Heart right ventricle (tissue), 16 donors: ENCODE results near the gene STIP1. TPM values are rescaled to one million over a fixed set of nuclear protein-coding genes. Genes with fewer than 3 reads are reported as not detected.

Source experiments
- ATAC-seq, 8 donors: fragments of 200-7000 bp; cut with Tn5 transposase; one replicate each; pipeline ENCODE4 v1.9.1; 2020; ENCODE audit warnings: mild to moderate bottlenecking in 8 of 8, moderate library complexity in 8 of 8, moderate number of reproducible peaks in 1 of 8
- DNase-seq, 2 donors: peaks; one replicate each; pipeline ENCODE4 v3.0.0-alpha.2; 2020
- H3K27ac ChIP-seq, 10 donors: fragments of 200-600 bp; sonication (generic) in 2 of 10; one replicate each; pipeline versions ENCODE4 v1.5.0 to v1.8.0; 2020 to 2022; ENCODE audit warnings: mild to moderate bottlenecking in 3 of 10
- H3K27me3 ChIP-seq, 7 donors: fragments of 200-600 bp; one replicate each; pipeline ENCODE4 v1.8.0; 2021 to 2022; ENCODE audit warnings: mild to moderate bottlenecking in 2 of 7
- H3K36me3 ChIP-seq, 9 donors: fragments of 200-600 bp; sonication (generic) in 1 of 9; one replicate each; pipeline versions ENCODE4 v1.5.0 to v1.8.0; 2020 to 2022; ENCODE audit warnings: mild to moderate bottlenecking in 2 of 9
- H3K4me1 ChIP-seq, 9 donors: fragments of 200-600 bp; sonication (generic) in 1 of 9; one replicate each; pipeline versions ENCODE4 v1.5.0 to v1.8.0; 2020 to 2022; ENCODE audit warnings: mild to moderate bottlenecking in 4 of 9
- H3K4me3 ChIP-seq, 10 donors: fragments of 200-600 bp; sonication (generic) in 2 of 10; one replicate each; pipeline versions ENCODE4 v1.5.0 to v1.8.0; 2020 to 2022; ENCODE audit warnings: mild to moderate bottlenecking in 7 of 10, moderate library complexity in 2 of 10
- H3K9me3 ChIP-seq, 11 donors: fragments of 200-600 bp in 10 of 11; sonication (generic) in 2 of 11; one replicate each; pipeline versions ENCODE4 v1.5.0 to v1.8.0; 2013 to 2022; ENCODE audit warnings: mild to moderate bottlenecking in 2 of 11, control low read depth in 1 of 11, moderate library complexity in 1 of 11
- WGBS, 2 donors: extraction: QIAGEN DNeasy Blood & Tissue Kit; methylation state at CpG; one replicate each; pipeline ENCODE4 v1.1.7; 2013; ENCODE audit warnings: inconsistent platforms in 1 of 2; 5-methylcytosine and 5-hydroxymethylcytosine counted together
- intact Hi-C, 10 donors: fragments of 100-400 bp; cut with DNase I; formaldehyde crosslinking; loops; one replicate each; pipeline versions ENCODE4 v1.11.1 to v1.14.2; 2022
- polyA plus RNA-seq, 2 donors: library from polyadenylated mRNA; stranded (reverse); fragments of 200-250 nt; gene quantifications; one replicate each; pipeline ENCODE4 v1.2.3, GENCODE V29; 2013
- total RNA-seq, 10 donors: library from RNA; stranded (reverse); fragmentation: NEBNext Ultra II Directional in 3 of 10; extraction: Animal tissue kit (Norgen Biotek cat#: 25700) in 3 of 10; gene quantifications; one replicate each; pipeline versions ENCODE4 v1.2.1 to v1.2.4, GENCODE V29; 2021 to 2023
- TF ChIP-seq, protein P1 (sequence below), 9 donors: fragments of 200-600 bp; sonication (generic) in 2 of 9; IDR thresholded peaks; one replicate each; pipeline versions ENCODE4 v1.5.0 to v1.8.0; 2021 to 2022; ENCODE audit warnings: antibody characterized with exemption in 9 of 9, mild to moderate bottlenecking in 5 of 9, moderate library complexity in 1 of 9
- donor health status: Arrhythmogenic right ventricular cardiomyopathy.
- donor health status: ischemic (EF 13 %, LVEDD 7.1; RV severe dilation, severe dysfunction).
- donor health status: healthy with polysubstance abuse.
- donor health status: DM: no; HTN: yes; CAD: no.
- donor health status: DM: no; HTN: no; CAD: no.
- donor health status: ischemic (EF 25% LVEDD 6.9; RV normal size, moderate dysfunction).
- donor health status: ischemic (EF 25% LVEDD 5.7; RV mildly dilated, moderate dysfunction).
- donor health status: healthy.
- donor health status: DM: yes; HTN: yes; CAD: no.
- donor health status: Ischemic cardiomyopathy.
- donor health status: ischemic (EF 35%, LVEDD 5.7; RV mildly dilated, moderate dysfunction).
- donor health status: nonischemic (EF 11% LVEDD 7.7; RV severe dilation, severe dysfunction).
- donor health status: DM: yes; HTN: yes; CAD: no.
- donor health status: PGD.
- donor health status: ischemic (EF 29% LVEDD 5.4; RV normal size, mild dysfunction).
- donor health status: nonischemic (EF 23%, LVEDD 6.1; RV moderate dilation, normal function).

STIP1 gene
- total and polyA plus RNA-seq, 12 donors = 55.3 to 144 (median 87.9) TPM

DNA sequence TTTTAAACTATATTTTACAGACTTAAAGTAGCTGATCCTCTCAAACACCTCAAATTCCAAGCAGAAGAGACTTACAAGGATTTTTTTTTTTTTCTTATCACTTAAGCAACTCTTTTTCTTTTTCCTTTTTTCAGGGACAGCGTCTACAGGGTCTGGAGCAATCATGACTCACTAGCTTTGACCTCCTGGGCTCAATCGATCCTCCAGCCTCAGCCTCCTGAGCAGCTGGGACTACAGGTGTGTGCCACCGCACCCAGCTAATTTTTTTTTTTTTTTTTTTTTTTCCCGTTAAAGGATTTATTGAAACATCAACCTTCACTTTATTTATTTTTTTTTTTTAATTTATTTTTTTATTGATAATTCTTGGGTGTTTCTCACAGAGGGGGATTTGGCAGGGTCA, 15.6 kb upstream of the STIP1 start:
- ATAC-seq (no peak), DNase-seq (no peak)
- Histone ChIP-seq H3K27me3 (no peaks in the 10 kb centered on the region), H3K9me3 (peaks cover 0 to 9% (median 0%) of the 10 kb centered on the region in 11 donors), H3K27ac (no peak overlapping the region), H3K4me1 (peaks cover 0 to 11% (median 6%) of the 10 kb centered on the region in 9 donors), H3K36me3 (no peaks in the 10 kb centered on the region), H3K4me3 (no peak overlapping the region)
- intact Hi-C loops = no loop called here
- TF ChIP-seq, protein P1, sequence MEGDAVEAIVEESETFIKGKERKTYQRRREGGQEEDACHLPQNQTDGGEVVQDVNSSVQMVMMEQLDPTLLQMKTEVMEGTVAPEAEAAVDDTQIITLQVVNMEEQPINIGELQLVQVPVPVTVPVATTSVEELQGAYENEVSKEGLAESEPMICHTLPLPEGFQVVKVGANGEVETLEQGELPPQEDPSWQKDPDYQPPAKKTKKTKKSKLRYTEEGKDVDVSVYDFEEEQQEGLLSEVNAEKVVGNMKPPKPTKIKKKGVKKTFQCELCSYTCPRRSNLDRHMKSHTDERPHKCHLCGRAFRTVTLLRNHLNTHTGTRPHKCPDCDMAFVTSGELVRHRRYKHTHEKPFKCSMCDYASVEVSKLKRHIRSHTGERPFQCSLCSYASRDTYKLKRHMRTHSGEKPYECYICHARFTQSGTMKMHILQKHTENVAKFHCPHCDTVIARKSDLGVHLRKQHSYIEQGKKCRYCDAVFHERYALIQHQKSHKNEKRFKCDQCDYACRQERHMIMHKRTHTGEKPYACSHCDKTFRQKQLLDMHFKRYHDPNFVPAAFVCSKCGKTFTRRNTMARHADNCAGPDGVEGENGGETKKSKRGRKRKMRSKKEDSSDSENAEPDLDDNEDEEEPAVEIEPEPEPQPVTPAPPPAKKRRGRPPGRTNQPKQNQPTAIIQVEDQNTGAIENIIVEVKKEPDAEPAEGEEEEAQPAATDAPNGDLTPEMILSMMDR (IDR thresholded peaks at IDR 0.05) = no peak
- 87 to 89% methylated on average over 4 of the region's 4 CpGs for WGBS, 2 donors

- Histone ChIP-seq H3K36me3 (peaks cover 0 to 7% (median 0%) of the 10 kb centered on the region in 9 donors), H3K4me3 (no peak overlapping the region), H3K4me1 (no peaks in the 10 kb centered on the region), H3K9me3 (peaks cover 0 to 9% (median 0%) of the 10 kb centered on the region in 11 donors), H3K27ac (no peak overlapping the region), H3K27me3 (no peaks in the 10 kb centered on the region)
- intact Hi-C loops = no loop called here
- WGBS, 2 donors = 88 to 89% methylated on average over 4 of the region's 4 CpGs
- TF ChIP-seq, protein P1 (IDR thresholded peaks at IDR 0.05) = no peak
- ATAC-seq (no peak), DNase-seq (no peak)
Measured at GRCh38 chr11:64173616-64174355, 12.2 kb upstream of the STIP1 start.

- no peak for DNase-seq
- peaks cover 0 to 9% (median 0%) of the 10 kb centered on the region in 11 donors for H3K9me3 ChIP-seq
Measured at GRCh38 chr11:64176751-64177150, 9.2 kb upstream of the STIP1 start.

GRCh38 chr11:64178203-64178602, 7.8 kb upstream of the STIP1 start:
- H3K27me3 ChIP-seq = no peaks in the 10 kb centered on the region
- DNase-seq = no peak
- no peak overlapping the region for H3K4me3 ChIP-seq
- TF ChIP-seq, protein P1 (IDR thresholded peaks at IDR 0.05) = no peak
- WGBS, 2 donors = 92 to 94% methylated on average over 1 of the region's 1 CpG
- peaks cover 7 to 34% (median 25%) of the 10 kb centered on the region in 9 donors for H3K4me1 ChIP-seq
- ATAC-seq = no peak
- H3K27ac ChIP-seq = no peak overlapping the region
- H3K36me3 ChIP-seq = peaks cover 0 to 8% (median 0%) of the 10 kb centered on the region in 9 donors
- intact Hi-C loops = no loop called here
- peaks cover 0 to 9% (median 0%) of the 10 kb centered on the region in 11 donors for H3K9me3 ChIP-seq

More at GRCh38 chr11:64176751-64177150, 9.2 kb upstream of the STIP1 start:
- H3K27ac ChIP-seq = no peak overlapping the region
- ATAC-seq = no peak
- H3K27me3 ChIP-seq = no peaks in the 10 kb centered on the region
- peaks cover 1 to 20% (median 15%) of the 10 kb centered on the region in 9 donors for H3K4me1 ChIP-seq
- intact Hi-C loops = no loop called here
- H3K4me3 ChIP-seq = no peak overlapping the region
- 84 to 85% methylated on average over 8 of the region's 8 CpGs for WGBS, 2 donors
- peaks cover 0 to 8% (median 0%) of the 10 kb centered on the region in 9 donors for H3K36me3 ChIP-seq
- TF ChIP-seq, protein P1 (IDR thresholded peaks at IDR 0.05) = no peak
